T-helper 1 cell treated with Interleukin-12 subunit alpha and Interleukin-12 subunit beta and Interleukin-4 antibody, amounts not matched to agents 30 μg/mL and 1 μg/mL, for 36 hours (primary cell): ENCODE results near the gene AURKA.
"Not testable (repeated sequence)": the region's sequence is repeated elsewhere in the genome, so short reads cannot be mapped to it uniquely, and the experiment has no call there.

Experiments
- H3K27ac Mint-ChIP-seq: one replicate; pipeline ENCODE4 v1.8.0; 2021; ENCODE audit warnings: mild to moderate bottlenecking, mixed read lengths
- H3K27me3 Mint-ChIP-seq: one replicate; pipeline ENCODE4 v1.8.0; 2021; ENCODE audit warnings: low read depth, mixed read lengths
- H3K36me3 Mint-ChIP-seq: one replicate; pipeline ENCODE4 v1.8.0; 2021; ENCODE audit warnings: low read depth, mixed read lengths
- H3K4me1 Mint-ChIP-seq: one replicate; pipeline ENCODE4 v1.8.0; 2021; ENCODE audit warnings: low read depth, mixed read lengths
- H3K4me3 Mint-ChIP-seq: one replicate; pipeline ENCODE4 v1.8.0; 2021; ENCODE audit warnings: mild to moderate bottlenecking, moderate library complexity, mixed read lengths
- H3K9me3 Mint-ChIP-seq: one replicate; pipeline ENCODE4 v1.8.0; 2021; ENCODE audit warnings: mixed read lengths

Gene AURKA

GRCh38 chr20:56412949-56413348, 20.9 kb upstream of the AURKA start:
- H3K27me3 Mint-ChIP-seq, result no peaks in the 10 kb centered on the region
- peaks cover 43% of the 10 kb centered on the region for H3K36me3 Mint-ChIP-seq
- H3K4me1 Mint-ChIP-seq, result peaks cover 41% of the 10 kb centered on the region

GRCh38 chr20:56412473-56412790, 20.4 kb upstream of the AURKA start:
- peak overlapping the region; percentile 92 for H3K27ac Mint-ChIP-seq
- peaks cover 36% of the 10 kb centered on the region for H3K4me1 Mint-ChIP-seq
- H3K9me3 Mint-ChIP-seq, result peaks cover 10% of the 10 kb centered on the region
- H3K36me3 Mint-ChIP-seq, result peaks cover 45% of the 10 kb centered on the region
- H3K4me3 Mint-ChIP-seq, result peak overlapping the region; percentile 92
- no peaks in the 10 kb centered on the region for H3K27me3 Mint-ChIP-seq

More at GRCh38 chr20:56412949-56413348, 20.9 kb upstream of the AURKA start:
- peak overlapping the region; percentile 92 for H3K27ac Mint-ChIP-seq
- H3K9me3 Mint-ChIP-seq, result peaks cover 10% of the 10 kb centered on the region
- H3K4me3 Mint-ChIP-seq, result peak overlapping the region; percentile 92

GRCh38 chr20:56411759-56412472, 19.9 kb upstream of the AURKA start, which contains the start of gene CASS4:
TSS of gene CASS4 (plus strand) at chr20:56412260. CDS start at chr20:56412459, 199 bp downstream.
- Mint-ChIP-seq H3K9me3 (peaks cover 10% of the 10 kb centered on the region), H3K4me1 (peaks cover 31% of the 10 kb centered on the region), H3K27me3 (no peaks in the 10 kb centered on the region), H3K27ac (peak within 1 kb of the TSS; percentile 92), H3K36me3 (peaks cover 42% of the 10 kb centered on the region), H3K4me3 (peak within 1 kb of the TSS; percentile 92)

DNA sequence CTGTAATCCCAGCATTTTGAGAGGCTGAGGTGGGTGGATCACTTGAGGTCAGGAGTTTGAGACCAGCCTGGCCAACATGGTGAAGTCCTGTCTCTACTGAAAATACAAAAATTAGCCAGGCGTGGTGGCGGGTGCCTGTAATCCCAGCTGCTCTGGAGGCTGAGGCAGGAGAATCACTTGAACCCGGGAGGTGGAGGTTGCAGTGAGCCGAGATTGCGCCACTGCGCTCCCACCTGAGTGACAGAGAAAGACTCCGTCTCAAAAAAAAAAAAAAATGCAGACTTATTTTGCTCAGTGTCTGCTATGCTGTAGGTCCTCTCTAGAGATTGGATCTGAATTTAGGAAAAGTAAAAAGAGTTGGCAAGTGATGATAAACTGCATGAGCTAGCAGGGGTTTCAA, 19.3 kb upstream of the AURKA start:
- Mint-ChIP-seq H3K4me1 (peaks cover 25% of the 10 kb centered on the region), H3K36me3 (peaks cover 46% of the 10 kb centered on the region), H3K27ac (peak overlapping the region; percentile 92), H3K4me3 (peak overlapping the region; percentile 92)
- H3K27me3 Mint-ChIP-seq, H3K9me3 Mint-ChIP-seq: not testable (repeated sequence)

GRCh38 chr20:56409956-56410355, 17.9 kb upstream of the AURKA start:
- Mint-ChIP-seq H3K27me3 (no peaks in the 10 kb centered on the region), H3K4me3 (no peak overlapping the region), H3K4me1 (peaks cover 26% of the 10 kb centered on the region), H3K36me3 (peaks cover 55% of the 10 kb centered on the region), H3K27ac (no peak overlapping the region), H3K9me3 (peaks cover 10% of the 10 kb centered on the region)

GRCh38 chr20:56409521-56409920, 17.5 kb upstream of the AURKA start:
- Mint-ChIP-seq H3K4me1 (peaks cover 24% of the 10 kb centered on the region), H3K27ac (no peak overlapping the region), H3K4me3 (no peak overlapping the region), H3K27me3 (no peaks in the 10 kb centered on the region), H3K36me3 (peaks cover 55% of the 10 kb centered on the region), H3K9me3 (peaks cover 10% of the 10 kb centered on the region)

DNA sequence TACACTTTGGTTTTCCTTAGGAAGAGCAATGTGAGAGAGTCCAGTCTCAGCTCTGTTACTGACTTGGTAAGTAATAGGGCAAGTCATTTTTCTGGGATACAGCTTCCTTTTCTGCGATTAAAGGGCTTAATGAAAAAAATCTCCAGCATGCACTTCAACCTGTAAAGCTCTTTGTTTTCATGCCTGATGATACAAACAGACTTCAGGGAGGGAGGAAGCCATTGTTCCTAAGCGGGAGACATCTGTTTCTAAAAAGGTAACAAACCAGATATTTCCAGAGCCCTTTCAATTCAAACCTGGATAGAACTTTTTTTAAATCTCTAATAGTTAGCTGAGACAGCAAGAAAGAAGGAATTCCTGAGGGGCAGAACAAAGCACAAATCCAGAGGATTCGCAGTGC, 14.9 kb upstream of the AURKA start:
- H3K27ac Mint-ChIP-seq, result peak overlapping the region; percentile 11
- H3K9me3 Mint-ChIP-seq, result no peaks in the 10 kb centered on the region
- H3K4me3 Mint-ChIP-seq, result no peak overlapping the region
- H3K4me1 Mint-ChIP-seq, result peaks cover 17% of the 10 kb centered on the region
- peaks cover 53% of the 10 kb centered on the region for H3K36me3 Mint-ChIP-seq
- no peaks in the 10 kb centered on the region for H3K27me3 Mint-ChIP-seq

- H3K27me3 Mint-ChIP-seq, H3K4me3 Mint-ChIP-seq, H3K9me3 Mint-ChIP-seq: not testable (repeated sequence)
- Mint-ChIP-seq H3K36me3 (peaks cover 58% of the 10 kb centered on the region), H3K27ac (peak overlapping the region; percentile 52), H3K4me1 (peaks cover 11% of the 10 kb centered on the region)
Observed at GRCh38 chr20:56405356-56405755, 13.3 kb upstream of the AURKA start.

GRCh38 chr20:56403465-56403864, 11.4 kb upstream of the AURKA start:
- H3K4me3 Mint-ChIP-seq, result no peak overlapping the region
- H3K27me3 Mint-ChIP-seq, result no peaks in the 10 kb centered on the region
- H3K36me3 Mint-ChIP-seq, result peaks cover 67% of the 10 kb centered on the region
- no peak overlapping the region for H3K27ac Mint-ChIP-seq
- no peaks in the 10 kb centered on the region for H3K9me3 Mint-ChIP-seq
- peaks cover 24% of the 10 kb centered on the region for H3K4me1 Mint-ChIP-seq

DNA sequence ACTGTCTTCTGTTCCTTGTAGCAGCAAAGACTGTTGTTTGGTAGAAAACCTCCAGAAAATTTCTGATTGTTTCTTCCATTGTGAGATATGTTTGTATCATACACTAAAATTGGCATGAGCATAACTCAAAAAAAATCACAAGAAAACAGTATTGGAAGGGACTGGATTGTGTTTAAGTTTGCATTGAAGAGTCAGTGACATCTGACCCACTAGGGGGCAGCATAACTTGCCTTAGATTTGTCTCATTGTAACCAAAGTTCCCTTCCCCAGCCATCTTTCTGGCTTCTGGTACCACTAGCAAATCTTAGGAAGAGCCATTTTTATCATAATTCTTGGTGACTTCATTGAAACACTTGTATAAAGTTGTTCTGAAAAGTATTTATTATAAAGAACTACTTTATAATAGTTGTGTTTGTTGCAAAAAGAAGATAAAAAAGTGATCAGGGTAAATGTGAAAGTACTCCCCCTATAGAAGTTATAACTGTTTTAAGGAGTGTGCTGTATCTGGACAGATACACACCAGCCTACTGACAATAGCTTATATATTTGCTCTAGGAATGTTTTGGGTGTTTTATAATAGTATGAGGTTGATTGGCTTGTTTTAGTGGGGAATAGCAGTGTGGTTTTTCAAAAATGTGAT, 8.1 kb upstream of the AURKA start:
- H3K9me3 Mint-ChIP-seq, result no peaks in the 10 kb centered on the region
- peak overlapping the region; percentile 17 for H3K27ac Mint-ChIP-seq
- H3K36me3 Mint-ChIP-seq, result peaks cover 68% of the 10 kb centered on the region
- H3K27me3 Mint-ChIP-seq, result no peaks in the 10 kb centered on the region
- peaks cover 24% of the 10 kb centered on the region for H3K4me1 Mint-ChIP-seq
- H3K4me3 Mint-ChIP-seq, result no peak overlapping the region

GRCh38 chr20:56395166-56395565, 3.2 kb upstream of the AURKA start:
- Mint-ChIP-seq H3K27me3 (no peaks in the 10 kb centered on the region), H3K4me3 (no peak overlapping the region), H3K36me3 (peaks cover 37% of the 10 kb centered on the region), H3K9me3 (no peaks in the 10 kb centered on the region), H3K27ac (no peak overlapping the region), H3K4me1 (peaks cover 33% of the 10 kb centered on the region)

- H3K27ac Mint-ChIP-seq, result peak overlapping the region; percentile 81
- H3K27me3 Mint-ChIP-seq, result no peaks in the 10 kb centered on the region
- H3K4me3 Mint-ChIP-seq, result no peak overlapping the region
- H3K36me3 Mint-ChIP-seq, result peaks cover 38% of the 10 kb centered on the region
- H3K4me1 Mint-ChIP-seq, result peaks cover 35% of the 10 kb centered on the region
- H3K9me3 Mint-ChIP-seq, result no peaks in the 10 kb centered on the region
Observed at GRCh38 chr20:56393653-56394052, 1.6 kb upstream of the AURKA start.

GRCh38 chr20:56392881-56393482, 967 bp upstream of the AURKA start:
- Mint-ChIP-seq H3K9me3 (no peaks in the 10 kb centered on the region), H3K4me3 (no peak overlapping the region), H3K27me3 (no peaks in the 10 kb centered on the region), H3K27ac (peak overlapping the region; percentile 81), H3K4me1 (peaks cover 35% of the 10 kb centered on the region), H3K36me3 (peaks cover 35% of the 10 kb centered on the region)

- H3K4me1 Mint-ChIP-seq, result peaks cover 35% of the 10 kb centered on the region
Observed at GRCh38 chr20:56391596-56392131, 351 bp downstream of the AURKA start.

GRCh38 chr20:56391037-56391436, 978 bp downstream of the AURKA start:
- H3K36me3 Mint-ChIP-seq, result peaks cover 30% of the 10 kb centered on the region
- no peak overlapping the region for H3K27ac Mint-ChIP-seq
- no peak overlapping the region for H3K4me3 Mint-ChIP-seq

More at GRCh38 chr20:56391596-56392131, 351 bp downstream of the AURKA start:
- no peaks in the 10 kb centered on the region for H3K9me3 Mint-ChIP-seq
- H3K27ac Mint-ChIP-seq, result no peak overlapping the region
- no peak overlapping the region for H3K4me3 Mint-ChIP-seq
- H3K27me3 Mint-ChIP-seq, result no peaks in the 10 kb centered on the region
- H3K36me3 Mint-ChIP-seq, result peaks cover 26% of the 10 kb centered on the region

More at GRCh38 chr20:56391037-56391436, 978 bp downstream of the AURKA start:
- Mint-ChIP-seq H3K9me3 (no peaks in the 10 kb centered on the region), H3K27me3 (no peaks in the 10 kb centered on the region), H3K4me1 (peaks cover 39% of the 10 kb centered on the region)
